Measurements from ENCODE around the gene AAK1.
"Not testable (repeated sequence)": the region's sequence is repeated elsewhere in the genome, so short reads cannot be mapped to it uniquely, and the experiment has no call there.

AAK1 gene

DNA sequence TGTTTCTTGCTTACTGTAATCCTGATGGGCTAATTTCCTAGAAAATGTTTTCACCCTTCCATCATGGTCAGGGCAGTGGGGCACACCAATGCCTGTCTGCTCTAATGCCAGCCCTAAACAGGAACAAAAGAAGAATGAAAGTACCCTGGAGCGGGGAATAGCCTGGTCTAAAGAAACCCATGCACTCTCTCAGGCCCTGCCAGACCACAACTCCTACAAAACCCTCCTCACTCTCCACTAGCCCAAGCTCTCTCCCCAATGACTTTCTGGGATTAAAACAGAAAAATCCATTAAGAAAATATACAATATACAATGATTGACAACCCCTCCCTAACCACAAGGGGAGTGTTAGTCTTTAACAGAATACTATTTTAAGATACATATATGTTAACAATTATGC lies 67.6 kb downstream of the AAK1 start:
- no peak overlapping the region for H3K4me3 ChIP-seq (ENCODE audit: low read length)
- no peaks in the 10 kb centered on the region for H4K20me1 ChIP-seq (ENCODE audit: control insufficient read depth, insufficient read depth, low read depth, low read length)
- no peaks in the 10 kb centered on the region for H3F3A ChIP-seq (ENCODE audit: control insufficient read depth, insufficient read depth)
- no peaks in the 10 kb centered on the region for H3K4me1 ChIP-seq (ENCODE audit: control insufficient read depth, low read length)
- no peak overlapping the region for H3K4me2 ChIP-seq (ENCODE audit: low read length)
- no peaks in the 10 kb centered on the region for H3K9me3 ChIP-seq (ENCODE audit: control insufficient read depth, insufficient read depth, low read length)
- H3K36me3 ChIP-seq (ENCODE audit: control insufficient read depth, low read length) = no peaks in the 10 kb centered on the region
- H3K9me2 ChIP-seq (replicated peaks; ENCODE audit: control insufficient read depth, low read length) = no peaks in the 10 kb centered on the region
- H3K27me3 ChIP-seq (ENCODE audit: control insufficient read depth, low read length) = peaks cover 18% of the 10 kb centered on the region
- no peaks in the 10 kb centered on the region for H3K79me2 ChIP-seq (ENCODE audit: control insufficient read depth, low read length)
- H3K27ac ChIP-seq (ENCODE audit: low read depth, low read length) = no peak overlapping the region
- TF ChIP-seq, protein P1, sequence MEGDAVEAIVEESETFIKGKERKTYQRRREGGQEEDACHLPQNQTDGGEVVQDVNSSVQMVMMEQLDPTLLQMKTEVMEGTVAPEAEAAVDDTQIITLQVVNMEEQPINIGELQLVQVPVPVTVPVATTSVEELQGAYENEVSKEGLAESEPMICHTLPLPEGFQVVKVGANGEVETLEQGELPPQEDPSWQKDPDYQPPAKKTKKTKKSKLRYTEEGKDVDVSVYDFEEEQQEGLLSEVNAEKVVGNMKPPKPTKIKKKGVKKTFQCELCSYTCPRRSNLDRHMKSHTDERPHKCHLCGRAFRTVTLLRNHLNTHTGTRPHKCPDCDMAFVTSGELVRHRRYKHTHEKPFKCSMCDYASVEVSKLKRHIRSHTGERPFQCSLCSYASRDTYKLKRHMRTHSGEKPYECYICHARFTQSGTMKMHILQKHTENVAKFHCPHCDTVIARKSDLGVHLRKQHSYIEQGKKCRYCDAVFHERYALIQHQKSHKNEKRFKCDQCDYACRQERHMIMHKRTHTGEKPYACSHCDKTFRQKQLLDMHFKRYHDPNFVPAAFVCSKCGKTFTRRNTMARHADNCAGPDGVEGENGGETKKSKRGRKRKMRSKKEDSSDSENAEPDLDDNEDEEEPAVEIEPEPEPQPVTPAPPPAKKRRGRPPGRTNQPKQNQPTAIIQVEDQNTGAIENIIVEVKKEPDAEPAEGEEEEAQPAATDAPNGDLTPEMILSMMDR (IDR thresholded peaks at IDR 0.05; ENCODE audit: low read depth, low read length, poor library complexity, severe bottlenecking) = no peak
- no peak for TF ChIP-seq EZH2phosphoT487 (IDR thresholded peaks at IDR 0.05; ENCODE audit: borderline replicate concordance, low read length)

DNA sequence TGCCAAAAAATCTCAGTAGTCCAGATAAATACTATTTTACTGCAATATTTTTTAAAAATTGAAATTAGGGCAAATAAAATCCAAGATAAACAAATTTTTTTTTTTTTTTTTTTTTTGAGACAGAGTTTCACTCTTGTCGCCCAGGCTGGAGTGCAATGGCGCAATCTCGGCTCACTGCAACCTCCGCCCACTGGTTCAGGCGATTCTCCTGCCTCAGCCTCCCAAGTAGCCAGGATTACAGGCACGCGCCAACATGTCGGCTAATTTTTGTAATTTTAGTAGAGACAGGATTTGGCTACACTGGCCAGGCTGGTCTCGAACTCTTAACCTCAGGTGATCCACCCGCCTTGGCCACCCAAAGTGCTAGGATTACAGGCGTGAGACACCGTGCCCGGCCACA lies 68.2 kb downstream of the AAK1 start:
- H3K36me3 ChIP-seq (ENCODE audit: control insufficient read depth, low read length); H3K4me3 ChIP-seq (ENCODE audit: low read length); H3F3A ChIP-seq (ENCODE audit: control insufficient read depth, insufficient read depth); H3K4me1 ChIP-seq (ENCODE audit: control insufficient read depth, low read length); H3K4me2 ChIP-seq (ENCODE audit: low read length); H3K79me2 ChIP-seq (ENCODE audit: control insufficient read depth, low read length); H3K9me2 ChIP-seq (replicated peaks; ENCODE audit: control insufficient read depth, low read length); H3K27ac ChIP-seq (ENCODE audit: low read depth, low read length); H4K20me1 ChIP-seq (ENCODE audit: control insufficient read depth, insufficient read depth, low read depth, low read length); H3K9me3 ChIP-seq (ENCODE audit: control insufficient read depth, insufficient read depth, low read length): not testable (repeated sequence)
- peaks cover 23% of the 10 kb centered on the region for H3K27me3 ChIP-seq (ENCODE audit: control insufficient read depth, low read length)

DNA sequence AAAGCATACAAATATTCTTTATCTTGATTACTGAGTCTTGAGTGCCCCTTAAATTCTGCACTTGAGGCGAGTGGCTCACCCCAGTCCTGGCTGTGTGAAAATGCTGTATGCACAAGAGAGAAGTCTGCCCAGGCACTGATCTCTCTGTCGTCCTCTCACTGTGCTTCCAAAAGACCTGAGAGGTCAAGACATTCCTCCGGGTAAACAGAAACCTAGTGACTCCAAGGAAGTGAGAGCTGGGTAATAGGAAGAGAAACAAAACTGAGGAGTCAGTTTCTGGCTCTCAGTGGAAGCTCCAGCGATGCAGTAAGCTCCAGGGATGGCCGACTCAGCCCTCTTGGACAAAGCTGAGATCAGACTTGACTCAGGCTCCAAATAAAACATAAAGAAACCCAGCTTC lies 70.9 kb downstream of the AAK1 start:
- Histone ChIP-seq H3K79me2 (ENCODE audit: control insufficient read depth, low read length) (no peaks in the 10 kb centered on the region), H3K27ac (ENCODE audit: low read depth, low read length) (no peak overlapping the region)

DNA sequence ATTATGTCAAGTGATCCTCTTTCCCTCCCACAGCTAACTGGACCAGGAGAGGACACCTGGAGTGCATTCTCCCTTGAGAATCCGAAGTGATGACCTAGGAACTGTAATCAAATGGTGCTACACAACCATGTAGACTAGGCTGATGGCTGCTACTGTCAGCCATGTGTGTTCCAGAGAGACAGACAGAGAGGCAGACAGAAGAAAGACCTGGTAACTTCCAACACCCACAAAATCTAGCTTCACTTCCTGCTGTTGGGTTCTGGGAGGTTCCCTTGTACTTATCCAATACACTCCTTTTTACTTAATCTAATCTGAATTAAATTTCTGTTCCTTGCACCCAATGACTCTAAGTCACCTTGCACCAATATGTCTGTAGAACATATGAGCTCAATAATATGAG lies 72.3 kb downstream of the AAK1 start:
- Histone ChIP-seq H3K27me3 (ENCODE audit: control insufficient read depth, low read length) (peaks cover 24% of the 10 kb centered on the region), H3K4me1 (ENCODE audit: control insufficient read depth, low read length) (no peaks in the 10 kb centered on the region), H3K79me2 (ENCODE audit: control insufficient read depth, low read length) (no peaks in the 10 kb centered on the region), H3F3A (ENCODE audit: control insufficient read depth, insufficient read depth) (no peaks in the 10 kb centered on the region), H3K9me2 (replicated peaks; ENCODE audit: control insufficient read depth, low read length) (no peaks in the 10 kb centered on the region), H3K9me3 (ENCODE audit: control insufficient read depth, insufficient read depth, low read length) (no peaks in the 10 kb centered on the region), H3K36me3 (ENCODE audit: control insufficient read depth, low read length) (no peaks in the 10 kb centered on the region), H4K20me1 (ENCODE audit: control insufficient read depth, insufficient read depth, low read depth, low read length) (no peaks in the 10 kb centered on the region), H3K4me2 (ENCODE audit: low read length) (no peak overlapping the region), H3K4me3 (ENCODE audit: low read length) (no peak overlapping the region), H3K27ac (ENCODE audit: low read depth, low read length) (no peak overlapping the region)
- no peak for TF ChIP-seq EZH2phosphoT487 (IDR thresholded peaks at IDR 0.05; ENCODE audit: borderline replicate concordance, low read length)
- TF ChIP-seq, protein P1 (IDR thresholded peaks at IDR 0.05; ENCODE audit: low read depth, low read length, poor library complexity, severe bottlenecking) = no peak

More for the DNA sequence above, 70.9 kb downstream of the AAK1 start:
- Histone ChIP-seq H3K4me2 (ENCODE audit: low read length) (no peak overlapping the region), H3K9me3 (ENCODE audit: control insufficient read depth, insufficient read depth, low read length) (no peaks in the 10 kb centered on the region), H4K20me1 (ENCODE audit: control insufficient read depth, insufficient read depth, low read depth, low read length) (no peaks in the 10 kb centered on the region), H3K4me3 (ENCODE audit: low read length) (no peak overlapping the region), H3K9me2 (replicated peaks; ENCODE audit: control insufficient read depth, low read length) (no peaks in the 10 kb centered on the region), H3K27me3 (ENCODE audit: control insufficient read depth, low read length) (peaks cover 27% of the 10 kb centered on the region), H3K36me3 (ENCODE audit: control insufficient read depth, low read length) (no peaks in the 10 kb centered on the region), H3K4me1 (ENCODE audit: control insufficient read depth, low read length) (no peaks in the 10 kb centered on the region), H3F3A (ENCODE audit: control insufficient read depth, insufficient read depth) (no peaks in the 10 kb centered on the region)
- TF ChIP-seq EZH2phosphoT487 (IDR thresholded peaks at IDR 0.05; ENCODE audit: borderline replicate concordance, low read length) = no peak
- TF ChIP-seq, protein P1 (IDR thresholded peaks at IDR 0.05; ENCODE audit: low read depth, low read length, poor library complexity, severe bottlenecking) = no peak

Data from DOHH2 (cell line).